DMS153 treated with DMSO at 0.1 percent for 48 hours (cell line): ENCODE measurements around the gene RER1.
"Not testable (repeated sequence)": the region's sequence is repeated elsewhere in the genome, so short reads cannot be mapped to it uniquely, and the experiment has no call there.

Experiments
- DNase-seq: peaks from one replicate; lab custom pipeline; 2025; ENCODE audit not compliant: unreplicated experiment; lab: John Stamatoyannopoulos, UW

Gene RER1

GRCh38 chr1:2422523-2422922 is 30.9 kb downstream of the RER1 start:
- DNase-seq: no peak

GRCh38 chr1:2425892-2426291 is 34.3 kb downstream of the RER1 start:
- DNase-seq: no peak

GRCh38 chr1:2426540-2426939 is 34.9 kb downstream of the RER1 start:
- no peak for DNase-seq

GRCh38 chr1:2427051-2427450 is 35.4 kb downstream of the RER1 start:
- no peak for DNase-seq

- no peak for DNase-seq
Observed at GRCh38 chr1:2427976-2428375, 36.3 kb downstream of the RER1 start.

GRCh38 chr1:2428490-2428889 is 36.8 kb downstream of the RER1 start:
- no peak for DNase-seq

- no peak for DNase-seq
Observed at GRCh38 chr1:2429780-2430591, 38.3 kb downstream of the RER1 start.

- no peak for DNase-seq
Observed at GRCh38 chr1:2430592-2430973, 38.9 kb downstream of the RER1 start.

- no peak for DNase-seq
Observed at GRCh38 chr1:2431103-2431502, 39.5 kb downstream of the RER1 start.

- DNase-seq: no peak
Observed at GRCh38 chr1:2431518-2431917, 39.9 kb downstream of the RER1 start.

GRCh38 chr1:2432441-2432844 is 40.8 kb downstream of the RER1 start:
- no peak for DNase-seq

- DNase-seq: no peak
Observed at GRCh38 chr1:2433196-2433595, 41.6 kb downstream of the RER1 start.

- no peak for DNase-seq
Observed at GRCh38 chr1:2433936-2434655, 42.5 kb downstream of the RER1 start.

GRCh38 chr1:2435091-2435490 is 43.5 kb downstream of the RER1 start:
- no peak for DNase-seq

- DNase-seq: no peak
Observed at GRCh38 chr1:2435746-2436355, 44.2 kb downstream of the RER1 start.

- no peak for DNase-seq
Observed at GRCh38 chr1:2436876-2437275, 45.2 kb downstream of the RER1 start.

- DNase-seq: no peak
Observed at GRCh38 chr1:2437617-2438016, 46.0 kb downstream of the RER1 start.

GRCh38 chr1:2438038-2438437 is 46.4 kb downstream of the RER1 start:
- peak; percentile 22 for DNase-seq

GRCh38 chr1:2438641-2439040 is 47.0 kb downstream of the RER1 start:
- DNase-seq: no peak

- DNase-seq: no peak
Observed at GRCh38 chr1:2439369-2439768, 47.7 kb downstream of the RER1 start.

GRCh38 chr1:2440346-2440745 is 48.7 kb downstream of the RER1 start:
- not testable (repeated sequence) for DNase-seq

- no peak for DNase-seq
Observed at GRCh38 chr1:2441746-2442145, 50.1 kb downstream of the RER1 start.
